Caki2 (cell line): ENCODE measurements around the gene TRIM64C. TPM values are rescaled to one million over a fixed set of nuclear protein-coding genes. Genes with fewer than 3 reads are reported as not detected.
"Not testable (repeated sequence)": the region's sequence is repeated elsewhere in the genome, so short reads cannot be mapped to it uniquely, and the experiment has no call there.

Source experiments
- DNase-seq: peaks from one replicate; pipeline ENCODE4 v3.0.0-alpha.2; 2015; ENCODE audit warnings: low read depth
- in situ Hi-C: cut with HindIII; loops from 2 replicates; pipeline ENCODE4 v1.10.0; 2016; ENCODE audit warnings: low sequenced_read_pairs, low pct_unique_long_range_greater_than_20kb, mixed read lengths
- total RNA-seq: library from RNA; depleted of rRNA; stranded (reverse); fragments of >200 nt; shearing (Covaris generic); gene quantifications from 2 replicates; pipeline ENCODE4 v1.2.3, GENCODE V29; 2014; ENCODE audit warnings: low replicate concordance; rRNA removed

Gene TRIM64C
- total RNA-seq: not detected in 2 replicates

- in situ Hi-C loops: not testable (repeated sequence)
Observed at GRCh38 chr11:49059012-49059411, at the start of gene TRIM64C. TSS of gene TRIM64C (minus strand) at chr11:49059112. CDS start at chr11:49059112, 0 bp downstream.

GRCh38 chr11:49102356-49102755, 43.4 kb upstream of the TRIM64C start:
- DNase-seq, in situ Hi-C loops: not testable (repeated sequence)

More at GRCh38 chr11:49059012-49059411, at the start of gene TRIM64C:
- not testable (repeated sequence) for DNase-seq

- DNase-seq, in situ Hi-C loops: not testable (repeated sequence)
Observed at GRCh38 chr11:49069897-49070296, 11.0 kb upstream of the TRIM64C start.

- in situ Hi-C loops, DNase-seq: not testable (repeated sequence)
Observed at GRCh38 chr11:49049821-49050220, 9.1 kb downstream of the TRIM64C start.

- DNase-seq, in situ Hi-C loops: not testable (repeated sequence)
Observed at GRCh38 chr11:49048229-49048628, 10.7 kb downstream of the TRIM64C start.

- DNase-seq, in situ Hi-C loops: not testable (repeated sequence)
Observed at GRCh38 chr11:49028523-49028922, 30.4 kb downstream of the TRIM64C start, which contains the start of gene TRIM49B. TSS of gene TRIM49B (plus strand) at chr11:49028823. CDS start at chr11:49031600, 2,777 bp downstream.

Other genes with a start within 250 kb of the TRIM64C start
- gene TRIM51G, start 75.2 kb downstream of the TRIM64C start, total RNA-seq: not detected in 2 replicates
- gene TRIM49B, start 30.3 kb downstream of the TRIM64C start, total RNA-seq: not detected in 2 replicates
- gene FOLH1, start 149.5 kb upstream of the TRIM64C start, total RNA-seq: not detected in 2 replicates